ENCODE measurements around the gene DCAF5.

DNA sequence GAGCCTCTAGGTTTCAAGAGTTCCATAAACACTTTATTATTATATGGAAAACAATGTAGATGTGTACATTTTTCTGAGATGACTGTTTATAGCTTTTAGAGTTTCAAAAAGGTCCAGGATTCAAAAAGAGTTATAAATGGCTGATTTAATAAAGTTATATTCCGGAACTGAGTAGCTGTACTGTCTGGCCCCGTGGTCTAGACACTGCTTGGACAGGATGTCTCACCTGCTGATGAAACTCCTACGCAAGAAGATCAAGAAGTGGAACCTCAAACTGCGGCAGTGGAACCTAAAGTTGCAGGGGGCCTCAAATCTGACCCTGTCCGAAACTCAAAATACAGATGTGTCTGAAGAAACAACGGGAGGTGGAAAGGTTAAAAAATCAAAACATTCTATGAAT lies 69.7 kb downstream of the DCAF5 start:
- TF ChIP-seq, protein P1, sequence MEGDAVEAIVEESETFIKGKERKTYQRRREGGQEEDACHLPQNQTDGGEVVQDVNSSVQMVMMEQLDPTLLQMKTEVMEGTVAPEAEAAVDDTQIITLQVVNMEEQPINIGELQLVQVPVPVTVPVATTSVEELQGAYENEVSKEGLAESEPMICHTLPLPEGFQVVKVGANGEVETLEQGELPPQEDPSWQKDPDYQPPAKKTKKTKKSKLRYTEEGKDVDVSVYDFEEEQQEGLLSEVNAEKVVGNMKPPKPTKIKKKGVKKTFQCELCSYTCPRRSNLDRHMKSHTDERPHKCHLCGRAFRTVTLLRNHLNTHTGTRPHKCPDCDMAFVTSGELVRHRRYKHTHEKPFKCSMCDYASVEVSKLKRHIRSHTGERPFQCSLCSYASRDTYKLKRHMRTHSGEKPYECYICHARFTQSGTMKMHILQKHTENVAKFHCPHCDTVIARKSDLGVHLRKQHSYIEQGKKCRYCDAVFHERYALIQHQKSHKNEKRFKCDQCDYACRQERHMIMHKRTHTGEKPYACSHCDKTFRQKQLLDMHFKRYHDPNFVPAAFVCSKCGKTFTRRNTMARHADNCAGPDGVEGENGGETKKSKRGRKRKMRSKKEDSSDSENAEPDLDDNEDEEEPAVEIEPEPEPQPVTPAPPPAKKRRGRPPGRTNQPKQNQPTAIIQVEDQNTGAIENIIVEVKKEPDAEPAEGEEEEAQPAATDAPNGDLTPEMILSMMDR (conservative IDR thresholded peaks at IDR 0.05; ENCODE audit: low read depth, low read length), result no peak
- no peak for TF ChIP-seq EZH2 (IDR thresholded peaks at IDR 0.05; ENCODE audit: borderline replicate concordance, low read depth, low read length, poor library complexity, severe bottlenecking)

All from A673 (cell line).